Measurements from ENCODE around the gene AHSA1.

Gene AHSA1

DNA sequence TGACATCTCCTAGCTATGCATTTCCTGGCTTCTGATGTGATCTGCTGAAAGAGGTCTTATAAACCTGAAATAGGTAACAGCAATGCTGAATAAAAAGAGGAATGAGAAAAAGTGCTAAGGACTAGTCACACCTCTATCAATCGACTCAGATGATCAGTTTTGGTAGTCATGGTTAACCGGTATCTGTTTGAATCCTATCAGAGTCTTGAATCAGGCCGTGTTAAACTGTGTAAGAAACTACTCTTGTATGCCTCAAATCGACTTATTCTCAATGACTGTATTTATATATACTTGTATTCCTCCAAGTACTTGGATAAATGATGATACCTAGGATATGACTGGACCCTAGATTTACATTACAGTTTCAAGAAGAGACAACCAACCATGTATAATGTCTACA, 51.5 kb downstream of the AHSA1 start:
- no peak for DNase-seq (ENCODE audit: low spot score)

- no peak for DNase-seq (ENCODE audit: low spot score)
These were observed 53.7 kb downstream of the AHSA1 start for GRCh38 chr14:77511486-77512162.

DNA sequence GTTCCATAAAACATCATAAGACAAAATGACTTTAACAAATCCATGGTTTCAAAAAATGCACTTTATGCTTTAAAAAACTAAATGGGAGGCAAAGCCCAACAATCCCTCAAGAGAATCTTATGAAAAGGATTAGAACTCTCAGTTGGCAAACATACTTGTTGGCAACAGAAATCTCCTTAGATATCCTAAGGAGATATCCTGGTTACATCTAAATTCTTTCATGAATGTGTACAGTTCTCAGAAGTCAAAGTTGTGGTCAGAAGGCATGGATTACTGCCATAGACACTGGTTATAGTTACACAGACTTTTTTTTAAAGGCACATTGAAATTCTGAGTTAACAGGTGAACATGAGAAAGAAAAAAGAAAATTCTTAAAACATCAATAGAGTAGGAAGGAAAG, 58.2 kb downstream of the AHSA1 start:
- DNase-seq (ENCODE audit: low spot score): no peak

All from HuH-7 (cell line).